IMR-90 (cell line): ENCODE results near the gene PDGFC. TPM values are rescaled to one million over a fixed set of nuclear protein-coding genes. Genes with fewer than 3 reads are reported as not detected.

Experiments
- ATAC-seq: fragments of 200-7000 bp; cut with Tn5 transposase; 2 replicates; pipeline ENCODE4 v1.9.1; 2020; ENCODE audit warnings: low read depth, mild to moderate bottlenecking, moderate library complexity
- BruUV-seq: library from RNA; stranded (reverse); fragments of 400-500 nt; replicated peaks from 2 replicates; lab custom pipeline; 2021; lab: Mats Ljungman, UMichigan
- CTCF ChIA-PET: fragments of 300-600 bp; formaldehyde crosslinking; extraction: SDS; loops from one replicate; lab custom pipeline; 2021; ENCODE audit warnings: antibody characterized with exemption; lab: Yijun Ruan, JAX
- POLR2A ChIA-PET: fragments of 300-600 bp; sonication (Branson Sonifier 250); formaldehyde crosslinking; loops from one replicate; lab custom pipeline; 2022; ENCODE audit warnings: antibody characterized with exemption; ENCODE audit not compliant: unreplicated experiment; lab: Charles Lee
- DNase-seq: peaks from one replicate; pipeline ENCODE4 v3.0.0; 2013
- H2AFZ ChIP-seq: replicated peaks from 2 replicates; pipeline ENCODE3; 2013; ENCODE audit warnings: low read length, mild to moderate bottlenecking; ENCODE audit not compliant: poor library complexity
- H2AK5ac ChIP-seq: 2 replicates; pipeline ENCODE4 v1.6.1; 2013; ENCODE audit warnings: low read depth, low read length, inconsistent platforms
- H2AK9ac ChIP-seq: replicated peaks from 2 replicates; pipeline ENCODE3; 2013; ENCODE audit warnings: mild to moderate bottlenecking, low read depth, low read length, moderate library complexity; ENCODE audit not compliant: poor library complexity
- H2BK120ac ChIP-seq: 2 replicates; pipeline ENCODE4 v1.6.1; 2013; ENCODE audit warnings: low read depth, low read length, inconsistent platforms
- H2BK15ac ChIP-seq: 3 replicates; pipeline ENCODE4 v1.6.1; 2013; ENCODE audit warnings: low read depth, low read length, inconsistent platforms
- H2BK20ac ChIP-seq: 2 replicates; pipeline ENCODE4 v1.6.1; 2013; ENCODE audit warnings: low read depth, mild to moderate bottlenecking, inconsistent platforms, low read length, moderate library complexity
- H2BK5ac ChIP-seq: 2 replicates; pipeline ENCODE4 v1.6.1; 2013; ENCODE audit warnings: mild to moderate bottlenecking, low read depth, low read length, inconsistent platforms; ENCODE audit not compliant: poor library complexity, severe bottlenecking
- H3K14ac ChIP-seq: replicated peaks from 2 replicates; pipeline ENCODE4 v1.6.1; 2013; ENCODE audit warnings: low read depth, low read length, inconsistent platforms
- H3K18ac ChIP-seq: 2 replicates; pipeline ENCODE4 v1.6.1; 2013; ENCODE audit warnings: low read depth, low read length, control low read depth
- H3K23ac ChIP-seq: 2 replicates; pipeline ENCODE4 v1.6.1; 2013; ENCODE audit warnings: low read depth, low read length, inconsistent platforms
- H3K27ac ChIP-seq: 2 replicates; pipeline ENCODE4 v1.5.1; 2013; ENCODE audit warnings: mild to moderate bottlenecking, control low read depth, low read length; ENCODE audit not compliant: insufficient read depth
- H3K27me3 ChIP-seq: 2 replicates; pipeline ENCODE4 v1.6.1; 2013; ENCODE audit warnings: low read length; ENCODE audit not compliant: control insufficient read depth, insufficient read depth
- H3K36me3 ChIP-seq: 2 replicates; pipeline ENCODE4 v1.6.1; 2013; ENCODE audit warnings: low read length, mixed read lengths; ENCODE audit not compliant: control insufficient read depth, insufficient read depth
- H3K4ac ChIP-seq: 2 replicates; pipeline ENCODE4 v1.6.1; 2013; ENCODE audit warnings: low read depth, low read length, inconsistent platforms
- H3K4me1 ChIP-seq: 2 replicates; pipeline ENCODE4 v1.6.1; 2013; ENCODE audit warnings: low read length, mixed read lengths; ENCODE audit not compliant: control insufficient read depth, insufficient read depth
- H3K4me2 ChIP-seq: 2 replicates; pipeline ENCODE4 v1.6.1; 2013; ENCODE audit warnings: low read depth, mild to moderate bottlenecking, control low read depth, low read length, moderate library complexity
- H3K4me3 ChIP-seq: 2 replicates; pipeline ENCODE4 v1.5.1; 2013; ENCODE audit warnings: low read depth, mild to moderate bottlenecking, control low read depth, low read length, moderate library complexity; ENCODE audit not compliant: insufficient read depth
- H3K56ac ChIP-seq: 2 replicates; pipeline ENCODE4 v1.6.1; 2013; ENCODE audit warnings: low read length, inconsistent platforms; ENCODE audit not compliant: insufficient read depth; ENCODE audit errors: extremely low read depth
- H3K79me1 ChIP-seq, 2 experiments: 2 replicates each; pipeline ENCODE4 v1.6.1; 2013; ENCODE audit warnings: low read length in 2 of 2, inconsistent platforms in 1 of 2, low read depth in 1 of 2
- H3K9ac ChIP-seq: 2 replicates; pipeline ENCODE4 v1.6.1; 2013; ENCODE audit warnings: low read depth, low read length, control low read depth
- H3K9me1 ChIP-seq: 2 replicates; pipeline ENCODE4 v1.6.1; 2013; ENCODE audit warnings: low read length, inconsistent platforms; ENCODE audit not compliant: insufficient read depth
- H3K9me3 ChIP-seq: 2 replicates; pipeline ENCODE4 v1.6.1; 2013; ENCODE audit warnings: low read length; ENCODE audit not compliant: control insufficient read depth, insufficient read depth
- H4K20me1 ChIP-seq: 2 replicates; pipeline ENCODE4 v1.6.1; 2013; ENCODE audit warnings: low read length, inconsistent platforms; ENCODE audit not compliant: insufficient read depth
- H4K5ac ChIP-seq: 2 replicates; pipeline ENCODE4 v1.6.1; 2013; ENCODE audit warnings: mild to moderate bottlenecking, low read depth, low read length, control low read depth
- H4K8ac ChIP-seq, 2 experiments: 2 replicates each; pipeline ENCODE4 v1.6.1; 2013; ENCODE audit warnings: low read depth in 2 of 2, low read length in 2 of 2, control low read depth in 1 of 2, inconsistent platforms in 1 of 2
- H4K91ac ChIP-seq: 2 replicates; pipeline ENCODE4 v1.6.1; 2013; ENCODE audit warnings: low read depth, low read length, inconsistent platforms; ENCODE audit not compliant: insufficient read depth
- MAFK ChIP-seq: IDR thresholded peaks from 2 replicates; pipeline ENCODE4 v1.6.1; 2012; ENCODE audit warnings: low read depth, low read length, improper control_type of control experiment
- MXI1 ChIP-seq: IDR thresholded peaks from 2 replicates; pipeline ENCODE4 v1.6.1; 2012; ENCODE audit warnings: low read depth, mild to moderate bottlenecking, low read length, moderate library complexity, borderline replicate concordance
- RAD21 ChIP-seq: IDR thresholded peaks from 2 replicates; pipeline ENCODE4 v1.6.1; 2012; ENCODE audit warnings: low read length, improper control_type of control experiment
- RCOR1 ChIP-seq: IDR thresholded peaks from 2 replicates; pipeline ENCODE4 v1.6.1; 2012; ENCODE audit warnings: mild to moderate bottlenecking, low read length, improper control_type of control experiment; ENCODE audit not compliant: insufficient replicate concordance
- RFX5 ChIP-seq: IDR thresholded peaks from 2 replicates; pipeline ENCODE4 v1.8.0; 2012; ENCODE audit warnings: low read depth, mild to moderate bottlenecking, low read length, moderate library complexity
- WGBS, 2 experiments: methylation state at CpG; one replicate each; pipeline versions ENCODE4 v1.1.5 to v1.1.7; 2013; ENCODE audit warnings: missing lambda C conversion rate in 2 of 2; ENCODE audit not compliant: insufficient read length in 1 of 2; ENCODE audit errors: extremely low coverage in 2 of 2; 5-methylcytosine and 5-hydroxymethylcytosine counted together
- dilution Hi-C: fragments of 300-500 bp; cut with HindIII; formaldehyde crosslinking; loops from one replicate; pipeline ENCODE4 v1.14.3; 2018; ENCODE audit warnings: low sequenced_read_pairs; ENCODE audit not compliant: unreplicated experiment
- in situ Hi-C: fragments of 300-500 bp; cut with MboI; formaldehyde crosslinking; loops from 3 replicates; pipeline ENCODE4 v1.14.3; 2019; ENCODE audit warnings: low sequenced_read_pairs, inconsistent platforms, mixed read lengths
- intact Hi-C: fragments of 100-400 bp; cut with micrococcal nuclease; formaldehyde crosslinking; loops from 2 replicates; pipeline ENCODE4 v1.10.0; 2022
- polyA plus RNA-seq, 3 experiments: library from polyadenylated mRNA; depleted of rRNA; stranded (reverse); fragments of >200 nt; gene quantifications; 2 replicates each; pipeline ENCODE4 v1.2.3, GENCODE V29; 2012; ENCODE audit warnings: low replicate concordance in 1 of 3
- total RNA-seq: library from RNA; depleted of rRNA; stranded (reverse); fragments of >200 nt; gene quantifications from 2 replicates; pipeline ENCODE4 v1.2.3, GENCODE V29; 2012

The PDGFC gene
- total and polyA plus RNA-seq, 2 of the 4 experiments (the other 2 are of a cell fraction), result 19.8 to 90.7 TPM

DNA sequence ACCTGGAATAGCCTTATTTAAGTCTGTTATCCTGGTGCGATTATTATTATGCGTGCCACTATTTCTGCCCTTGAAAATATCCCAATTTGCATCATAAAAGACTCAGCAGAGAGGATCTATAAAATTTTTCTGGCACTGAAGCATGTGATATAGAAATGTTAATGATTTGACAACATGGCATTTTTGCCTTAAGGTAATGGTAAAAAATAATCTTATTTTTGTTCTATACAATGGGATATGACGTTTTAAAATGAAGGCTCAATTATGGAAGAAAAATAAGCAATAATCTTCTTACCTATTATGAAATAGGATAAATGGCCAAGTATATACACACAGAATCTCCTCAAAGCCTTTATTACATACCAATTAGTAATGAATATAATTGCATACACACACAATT lies 113.5 kb downstream of the PDGFC start:
- in situ Hi-C loops, result no loop called here

More for the DNA sequence above, 113.5 kb downstream of the PDGFC start:
- ATAC-seq (no peak), DNase-seq (no peak)
- no peak overlapping the region for H3K27ac ChIP-seq
- intact Hi-C loops, result loop anchor here (2.0 kb wide), 1 partner anchor 17 kb away; no protein-coding TSS in a partner anchor
- no peaks in the 10 kb centered on the region for H3K4me1 ChIP-seq
- TF ChIP-seq MAFK (no peak), RAD21 (no peak), RFX5 (no peak), RCOR1 (no peak), MXI1 (no peak)
- H3K23ac ChIP-seq, result no peak overlapping the region
- no peaks in the 10 kb centered on the region for H3K27me3 ChIP-seq
- no TSS peak for BruUV-seq
- no peak overlapping the region for H2AK5ac ChIP-seq
- H4K8ac ChIP-seq, result no peak overlapping the region
- peaks cover 6 to 20% of the 10 kb centered on the region in 2 experiments; a peak in 3 of 4 replicates for H3K79me1 ChIP-seq
- no peaks in the 10 kb centered on the region for H4K20me1 ChIP-seq
- H3K36me3 ChIP-seq, result no peaks in the 10 kb centered on the region
- H3K14ac ChIP-seq, result no peak overlapping the region
- H3K4me3 ChIP-seq, result no peak overlapping the region
- ChIA-PET POLR2A (no interaction called here), CTCF (no interaction called here)
- H3K4me2 ChIP-seq, result no peak overlapping the region
- no peak overlapping the region for H2AK9ac ChIP-seq
- no peak overlapping the region for H3K18ac ChIP-seq
- H2BK15ac ChIP-seq, result no peak overlapping the region
- no peak overlapping the region for H2AFZ ChIP-seq
- dilution Hi-C loops, result no loop called here
- no peak overlapping the region for H2BK20ac ChIP-seq
- H3K56ac ChIP-seq, result no peak overlapping the region
- H4K5ac ChIP-seq, result no peak overlapping the region
- no CpG with 5 or more reads among the region's 3 CpGs for WGBS, 2 experiments
- H3K9me3 ChIP-seq, result no peaks in the 10 kb centered on the region
- H3K9me1 ChIP-seq, result no peaks in the 10 kb centered on the region
- no peak overlapping the region for H2BK5ac ChIP-seq
- no peak overlapping the region for H3K9ac ChIP-seq
- H3K4ac ChIP-seq, result no peak overlapping the region
- H4K91ac ChIP-seq, result no peak overlapping the region
- H2BK120ac ChIP-seq, result no peak overlapping the region
